Neural cell (in vitro differentiated cells): ENCODE results near the gene IWS1. TPM values are rescaled to one million over a fixed set of nuclear protein-coding genes. Genes with fewer than 3 reads are reported as not detected.

Experiments
- H2AFZ ChIP-seq: fragments of 200-600, 300-800 bp; sonication (generic), shearing (Covaris generic); 2 replicates; pipeline ENCODE4 v1.6.0; 2014; ENCODE audit warnings: low read depth, mild to moderate bottlenecking, antibody characterized with exemption, low read length, moderate library complexity
- H3F3A ChIP-seq: fragments of 200-600 bp; shearing (Covaris generic); 2 replicates; pipeline ENCODE4 v1.6.1; 2016; ENCODE audit warnings: mild to moderate bottlenecking, moderate library complexity, mixed read lengths, antibody characterized with exemption, low read length; ENCODE audit not compliant: insufficient read depth, poor library complexity, severe bottlenecking
- H3K27ac ChIP-seq: fragments of 200-600, 300-800 bp; sonication (generic), shearing (Covaris generic); 2 replicates; pipeline ENCODE4 v1.5.1; 2014; ENCODE audit warnings: mild to moderate bottlenecking, low read length, moderate library complexity
- H3K27me3 ChIP-seq: fragments of 300-800, 200-600 bp; sonication (generic), shearing (Covaris generic); 2 replicates; pipeline ENCODE4 v1.6.0; 2014; ENCODE audit warnings: mild to moderate bottlenecking, low read depth, low read length, moderate library complexity; ENCODE audit not compliant: insufficient read depth
- H3K36me3 ChIP-seq: fragments of 300-800, 200-600 bp; sonication (generic), shearing (Covaris generic); 2 replicates; pipeline ENCODE4 v1.5.1; 2014; ENCODE audit warnings: mild to moderate bottlenecking, antibody characterized with exemption, low read length, moderate library complexity; ENCODE audit not compliant: insufficient read depth
- H3K4me2 ChIP-seq: fragments of 300-800, 200-600 bp; sonication (generic), shearing (Covaris generic); 2 replicates; pipeline ENCODE4 v1.6.0; 2014; ENCODE audit warnings: mild to moderate bottlenecking, low read length
- H3K4me3 ChIP-seq: fragments of 300-800, 200-600 bp; sonication (generic), shearing (Covaris generic); 2 replicates; pipeline ENCODE4 v1.5.1; 2014; ENCODE audit warnings: mild to moderate bottlenecking, low read length, moderate library complexity
- H3K79me2 ChIP-seq: fragments of 200-600 bp; shearing (Covaris generic); replicated peaks from 2 replicates; pipeline ENCODE4 v1.6.0; 2014; ENCODE audit warnings: mild to moderate bottlenecking, low read length, moderate library complexity; ENCODE audit not compliant: insufficient read depth
- H3K9ac ChIP-seq: fragments of 300-800, 200-600 bp; sonication (generic), shearing (Covaris generic); 2 replicates; pipeline ENCODE4 v1.6.1; 2016; ENCODE audit warnings: mild to moderate bottlenecking, low read length, mixed read lengths
- H3K9me2 ChIP-seq: fragments of 200-600 bp; shearing (Covaris generic); 2 replicates; pipeline ENCODE4 v1.6.1; 2016; ENCODE audit warnings: mild to moderate bottlenecking, low read length, mixed read lengths; ENCODE audit not compliant: insufficient read depth
- H3K9me3 ChIP-seq: fragments of 200-600, 300-800 bp; sonication (generic), shearing (Covaris generic); 2 replicates; pipeline ENCODE4 v1.6.1; 2016; ENCODE audit warnings: mild to moderate bottlenecking, mixed run types, low read length, moderate library complexity, mixed read lengths
- H4K20me1 ChIP-seq: fragments of 200-600 bp; shearing (Covaris generic); 2 replicates; pipeline ENCODE4 v1.6.1; 2016; ENCODE audit warnings: mild to moderate bottlenecking, mixed run types; ENCODE audit not compliant: insufficient read depth
- EZH2 ChIP-seq: fragments of 200-600, 300-800 bp; shearing (Covaris generic), sonication (generic); IDR thresholded peaks from 2 replicates; pipeline ENCODE4 v1.6.1; 2014; ENCODE audit warnings: antibody characterized with exemption, low read length, borderline replicate concordance, mild to moderate bottlenecking; ENCODE audit not compliant: insufficient read depth, poor library complexity, severe bottlenecking
- MXI1 ChIP-seq: fragments of 450-650 bp; conservative IDR thresholded peaks from 2 replicates; pipeline ENCODE4 v1.6.1; 2014; ENCODE audit warnings: antibody characterized with exemption, mild to moderate bottlenecking; ENCODE audit not compliant: poor library complexity, severe bottlenecking
- RAD21 ChIP-seq: fragments of 450-650 bp; conservative IDR thresholded peaks from 2 replicates; pipeline ENCODE4 v1.6.1; 2014; ENCODE audit warnings: antibody characterized with exemption, mild to moderate bottlenecking, moderate library complexity
- SMC3 ChIP-seq: fragments of 450-650 bp; conservative IDR thresholded peaks from 2 replicates; pipeline ENCODE4 v1.6.1; 2014; ENCODE audit warnings: antibody characterized with exemption, mild to moderate bottlenecking, moderate library complexity; ENCODE audit not compliant: poor library complexity
- TAF1 ChIP-seq: IDR thresholded peaks from 2 replicates; pipeline ENCODE4 v1.6.1; 2012; ENCODE audit warnings: low read depth
- polyA plus RNA-seq: library from polyadenylated mRNA; depleted of rRNA; stranded (reverse); fragments of >200 nt; gene quantifications from 2 replicates; pipeline ENCODE4 v1.2.3, GENCODE V29; 2014
- small RNA-seq, 3 experiments: library from RNA; depleted of rRNA; stranded (forward); fragments of <200 nt; gene quantifications; one replicate each; pipeline ENCODE3, GENCODE V24; 2012
- TF ChIP-seq, protein P1 (sequence below): fragments of 450-650 bp; IDR thresholded peaks from 2 replicates; pipeline ENCODE4 v1.5.1; 2014; ENCODE audit warnings: antibody characterized with exemption, mild to moderate bottlenecking, moderate library complexity; ENCODE audit not compliant: poor library complexity, severe bottlenecking
- TF ChIP-seq, protein P2 (sequence below): IDR thresholded peaks from 2 replicates; pipeline ENCODE4 v1.6.1; 2012; ENCODE audit warnings: borderline replicate concordance

Gene IWS1
- polyA plus RNA-seq, 1 donor from 2014 or later = 49.3 TPM

DNA sequence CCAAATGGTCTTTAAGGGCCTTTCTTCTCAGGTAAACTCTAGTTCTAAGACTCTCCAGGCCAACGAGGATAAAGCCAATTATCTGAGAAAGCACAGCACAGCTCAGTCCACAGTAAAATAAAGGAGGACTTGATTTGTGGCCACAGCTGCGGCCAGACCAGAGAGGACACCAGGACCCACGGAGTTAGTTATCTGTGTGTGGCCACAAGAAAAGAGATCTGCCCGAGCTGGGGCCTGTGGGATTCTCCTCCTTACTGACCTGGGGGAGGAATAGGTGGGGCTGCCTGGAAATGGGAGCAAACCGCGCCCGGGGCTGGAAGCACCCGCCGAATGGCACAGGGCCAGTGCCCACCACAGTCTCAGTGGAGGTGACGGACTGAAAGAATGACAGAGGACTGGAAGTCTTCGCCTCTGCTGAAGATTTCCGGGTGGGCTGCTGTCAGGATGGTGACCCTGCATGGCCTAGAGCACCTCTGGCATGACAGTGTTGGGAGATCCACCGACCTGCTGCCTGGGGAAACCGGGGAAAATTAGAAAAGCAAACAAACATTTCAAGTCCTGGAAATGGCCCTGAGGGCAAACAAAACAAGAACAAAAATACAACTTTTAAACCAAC, 94.8 kb downstream of the IWS1 start:
- no peaks in the 10 kb centered on the region for H4K20me1 ChIP-seq
- no peak overlapping the region for H2AFZ ChIP-seq
- no peaks in the 10 kb centered on the region for H3F3A ChIP-seq
- H3K9ac ChIP-seq = no peak overlapping the region
- no peaks in the 10 kb centered on the region for H3K9me3 ChIP-seq
- H3K79me2 ChIP-seq = no peaks in the 10 kb centered on the region
- H3K27ac ChIP-seq = no peak overlapping the region
- no peak for TF ChIP-seq EZH2
- no peak for TF ChIP-seq TAF1
- TF ChIP-seq SMC3 = no peak
- TF ChIP-seq, protein P1, sequence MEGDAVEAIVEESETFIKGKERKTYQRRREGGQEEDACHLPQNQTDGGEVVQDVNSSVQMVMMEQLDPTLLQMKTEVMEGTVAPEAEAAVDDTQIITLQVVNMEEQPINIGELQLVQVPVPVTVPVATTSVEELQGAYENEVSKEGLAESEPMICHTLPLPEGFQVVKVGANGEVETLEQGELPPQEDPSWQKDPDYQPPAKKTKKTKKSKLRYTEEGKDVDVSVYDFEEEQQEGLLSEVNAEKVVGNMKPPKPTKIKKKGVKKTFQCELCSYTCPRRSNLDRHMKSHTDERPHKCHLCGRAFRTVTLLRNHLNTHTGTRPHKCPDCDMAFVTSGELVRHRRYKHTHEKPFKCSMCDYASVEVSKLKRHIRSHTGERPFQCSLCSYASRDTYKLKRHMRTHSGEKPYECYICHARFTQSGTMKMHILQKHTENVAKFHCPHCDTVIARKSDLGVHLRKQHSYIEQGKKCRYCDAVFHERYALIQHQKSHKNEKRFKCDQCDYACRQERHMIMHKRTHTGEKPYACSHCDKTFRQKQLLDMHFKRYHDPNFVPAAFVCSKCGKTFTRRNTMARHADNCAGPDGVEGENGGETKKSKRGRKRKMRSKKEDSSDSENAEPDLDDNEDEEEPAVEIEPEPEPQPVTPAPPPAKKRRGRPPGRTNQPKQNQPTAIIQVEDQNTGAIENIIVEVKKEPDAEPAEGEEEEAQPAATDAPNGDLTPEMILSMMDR = no peak
- no peak for TF ChIP-seq MXI1
- no peak for TF ChIP-seq RAD21
- TF ChIP-seq, protein P2, sequence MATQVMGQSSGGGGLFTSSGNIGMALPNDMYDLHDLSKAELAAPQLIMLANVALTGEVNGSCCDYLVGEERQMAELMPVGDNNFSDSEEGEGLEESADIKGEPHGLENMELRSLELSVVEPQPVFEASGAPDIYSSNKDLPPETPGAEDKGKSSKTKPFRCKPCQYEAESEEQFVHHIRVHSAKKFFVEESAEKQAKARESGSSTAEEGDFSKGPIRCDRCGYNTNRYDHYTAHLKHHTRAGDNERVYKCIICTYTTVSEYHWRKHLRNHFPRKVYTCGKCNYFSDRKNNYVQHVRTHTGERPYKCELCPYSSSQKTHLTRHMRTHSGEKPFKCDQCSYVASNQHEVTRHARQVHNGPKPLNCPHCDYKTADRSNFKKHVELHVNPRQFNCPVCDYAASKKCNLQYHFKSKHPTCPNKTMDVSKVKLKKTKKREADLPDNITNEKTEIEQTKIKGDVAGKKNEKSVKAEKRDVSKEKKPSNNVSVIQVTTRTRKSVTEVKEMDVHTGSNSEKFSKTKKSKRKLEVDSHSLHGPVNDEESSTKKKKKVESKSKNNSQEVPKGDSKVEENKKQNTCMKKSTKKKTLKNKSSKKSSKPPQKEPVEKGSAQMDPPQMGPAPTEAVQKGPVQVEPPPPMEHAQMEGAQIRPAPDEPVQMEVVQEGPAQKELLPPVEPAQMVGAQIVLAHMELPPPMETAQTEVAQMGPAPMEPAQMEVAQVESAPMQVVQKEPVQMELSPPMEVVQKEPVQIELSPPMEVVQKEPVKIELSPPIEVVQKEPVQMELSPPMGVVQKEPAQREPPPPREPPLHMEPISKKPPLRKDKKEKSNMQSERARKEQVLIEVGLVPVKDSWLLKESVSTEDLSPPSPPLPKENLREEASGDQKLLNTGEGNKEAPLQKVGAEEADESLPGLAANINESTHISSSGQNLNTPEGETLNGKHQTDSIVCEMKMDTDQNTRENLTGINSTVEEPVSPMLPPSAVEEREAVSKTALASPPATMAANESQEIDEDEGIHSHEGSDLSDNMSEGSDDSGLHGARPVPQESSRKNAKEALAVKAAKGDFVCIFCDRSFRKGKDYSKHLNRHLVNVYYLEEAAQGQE = no peak
- no peaks in the 10 kb centered on the region for H3K9me2 ChIP-seq
- H3K27me3 ChIP-seq = no peaks in the 10 kb centered on the region
- H3K36me3 ChIP-seq = no peaks in the 10 kb centered on the region
- no peak overlapping the region for H3K4me2 ChIP-seq
- H3K4me3 ChIP-seq = no peak overlapping the region

Small RNA genes within 50 kb of the gene (small RNA-seq; reads per million reads assigned to genes)
- 0 to 0.16 (median 0) reads per million in 3 experiments for gene RNU4-48P

Other genes starting within 250 kb of the IWS1 start
- gene ERCC3, start 232.3 kb downstream of the IWS1 start, polyA plus RNA-seq = 112 and 132 TPM in 2 replicates
- gene MAP3K2, start 138.5 kb downstream of the IWS1 start, polyA plus RNA-seq = 27.8 and 37.0 TPM in 2 replicates
- 0.24 and 0.33 TPM in 2 replicates for gene PROC, start 108.1 kb downstream of the IWS1 start, polyA plus RNA-seq
- 0.16 TPM in 1 of 2 replicates, not detected in the other for gene MYO7B, start 9.2 kb upstream of the IWS1 start, polyA plus RNA-seq
- gene GPR17, start 119.7 kb upstream of the IWS1 start, polyA plus RNA-seq = not detected in 2 replicates
- not detected in 2 replicates for gene LIMS2, start 149.0 kb upstream of the IWS1 start, polyA plus RNA-seq
- gene SFT2D3, start 175.0 kb upstream of the IWS1 start, polyA plus RNA-seq = 6.2 and 6.9 TPM in 2 replicates